HG03439 (cell line): ENCODE results near the gene CCDC71.

Source experiments
- ATAC-seq: cut with Tn5 transposase; IDR thresholded peaks from one replicate; pipeline ENCODE4 v1.9.1; 2021; ENCODE audit warnings: mild to moderate bottlenecking, moderate library complexity; ENCODE audit not compliant: unreplicated experiment

CCDC71 gene

GRCh38 chr3:49165771-49166751, at the start of gene CCDC71:
Gene CCDC71, minus strand, starts transcription at chr3:49166331. Its CDS starts 2,123 bp downstream, at chr3:49164208.
- ATAC-seq, result peak; percentile 56

- ATAC-seq, result no peak
These were observed 47.9 kb upstream of the CCDC71 start for GRCh38 chr3:49213998-49214397.

GRCh38 chr3:49213541-49213943, 47.4 kb upstream of the CCDC71 start:
- ATAC-seq, result no peak

GRCh38 chr3:49199900-49200281, 33.8 kb upstream of the CCDC71 start:
- no peak for ATAC-seq

GRCh38 chr3:49199239-49199899, 33.2 kb upstream of the CCDC71 start:
- no peak for ATAC-seq

GRCh38 chr3:49198611-49199230, 32.6 kb upstream of the CCDC71 start:
- ATAC-seq, result no peak

GRCh38 chr3:49198161-49198560, 32.0 kb upstream of the CCDC71 start:
- ATAC-seq, result no peak

GRCh38 chr3:49191741-49192140, 25.6 kb upstream of the CCDC71 start:
- ATAC-seq, result no peak

- no peak for ATAC-seq
These were observed 17.7 kb upstream of the CCDC71 start for GRCh38 chr3:49183873-49184272.

- ATAC-seq, result no peak
These were observed 16.6 kb upstream of the CCDC71 start for GRCh38 chr3:49182682-49183081.

GRCh38 chr3:49181351-49181750, 15.2 kb upstream of the CCDC71 start:
- ATAC-seq, result no peak

- ATAC-seq, result no peak
These were observed 14.0 kb upstream of the CCDC71 start for GRCh38 chr3:49180116-49180515.

- no peak for ATAC-seq
These were observed 10.9 kb upstream of the CCDC71 start for GRCh38 chr3:49177073-49177472.

GRCh38 chr3:49175530-49175929, 9.4 kb upstream of the CCDC71 start:
- ATAC-seq, result no peak

GRCh38 chr3:49174397-49174985, 8.4 kb upstream of the CCDC71 start:
- no peak for ATAC-seq

GRCh38 chr3:49173792-49174170, 7.7 kb upstream of the CCDC71 start:
- no peak for ATAC-seq

- no peak for ATAC-seq
These were observed 7.1 kb upstream of the CCDC71 start for GRCh38 chr3:49173116-49173791.

GRCh38 chr3:49172551-49173041, 6.5 kb upstream of the CCDC71 start:
- ATAC-seq, result no peak

GRCh38 chr3:49171775-49172500, 5.8 kb upstream of the CCDC71 start:
- ATAC-seq, result no peak
